Measurements from ENCODE around the gene CHD2.
A peak's percentile ranks its signal among the peaks of the same experiment; 100 is the strongest.
"Not testable (repeated sequence)": the region's sequence is repeated elsewhere in the genome, so short reads cannot be mapped to it uniquely, and the experiment has no call there.

Gene CHD2

GRCh38 chr15:92906020-92906419 is 5.9 kb downstream of the CHD2 start:
- no peak for DNase-seq (ENCODE audit: low read depth in 2 of 2)

- DNase-seq (ENCODE audit: low read depth in 2 of 2) = no peak
These were observed 6.5 kb downstream of the CHD2 start for GRCh38 chr15:92906563-92907081.

DNA sequence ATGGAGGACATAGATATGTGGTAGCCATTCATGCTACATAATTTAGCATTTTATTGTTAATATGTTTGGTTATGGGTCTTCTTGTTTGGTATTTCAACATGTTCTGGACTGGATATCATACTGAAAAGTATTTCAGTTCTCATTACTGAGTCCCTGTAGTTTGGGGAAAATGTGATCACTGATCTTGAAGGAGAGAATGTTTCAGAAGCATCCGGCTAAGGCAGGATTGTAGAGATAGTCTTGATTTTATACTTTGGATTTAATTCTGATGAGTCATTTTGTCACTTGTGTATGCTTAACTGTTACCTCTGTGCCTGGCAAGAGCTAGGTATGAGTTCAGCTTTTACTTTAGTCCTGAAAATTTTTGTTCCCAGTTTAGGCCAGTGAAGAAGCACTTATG is 7.1 kb downstream of the CHD2 start:
- DNase-seq (ENCODE audit: low read depth in 2 of 2) = no peak

- DNase-seq (ENCODE audit: low read depth in 2 of 2) = no peak
These were observed 8.0 kb downstream of the CHD2 start for GRCh38 chr15:92907896-92908712.

DNA sequence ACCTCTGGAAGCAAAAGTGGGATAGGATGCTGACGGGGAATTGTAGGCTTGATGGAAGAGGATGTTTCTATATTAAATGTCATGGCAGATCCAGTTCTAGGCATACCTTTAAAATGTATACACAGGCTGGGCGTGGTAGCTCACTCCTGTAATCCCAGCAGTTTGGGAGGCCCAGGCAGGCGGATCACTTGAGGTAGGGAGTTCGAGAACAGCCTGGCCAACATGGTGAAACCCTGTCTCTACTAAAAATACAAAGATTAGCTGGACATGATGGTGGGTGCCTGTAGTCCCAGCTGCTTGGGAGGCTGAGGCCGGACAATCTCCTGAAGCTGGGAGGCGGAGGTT is 8.6 kb downstream of the CHD2 start:
- DNase-seq (ENCODE audit: low read depth in 2 of 2) = no peak

DNA sequence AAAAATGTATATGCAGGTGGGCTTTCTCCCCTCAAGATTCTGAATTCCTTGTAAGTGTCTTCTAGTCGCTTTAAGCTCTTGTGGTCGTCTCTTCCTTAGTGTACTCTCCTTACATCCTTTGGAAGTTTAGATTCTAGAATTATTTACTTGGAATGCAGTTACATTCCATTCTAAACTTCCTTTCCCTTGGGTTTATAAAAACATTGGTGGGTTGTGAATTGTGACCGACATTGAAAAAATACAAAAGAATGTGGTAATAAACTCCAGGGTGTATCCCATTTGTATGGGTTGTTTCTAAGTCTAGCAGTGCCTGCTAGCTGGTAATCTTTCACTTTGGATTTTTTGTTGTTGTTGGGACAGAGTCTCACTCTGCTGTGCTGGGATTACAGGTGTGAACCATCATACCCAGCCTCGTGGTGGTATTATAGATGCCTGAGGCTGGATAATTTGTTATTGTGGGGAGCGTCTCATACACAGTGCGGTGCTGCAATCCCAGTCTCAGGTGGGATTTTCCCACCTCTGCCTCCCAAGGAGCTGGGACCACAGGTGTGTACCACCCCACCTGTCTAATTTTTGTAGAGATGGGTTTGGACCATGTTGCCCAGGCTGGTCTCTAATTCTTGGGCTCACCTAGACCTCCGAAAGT is 9.1 kb downstream of the CHD2 start:
- DNase-seq (ENCODE audit: low read depth in 2 of 2) = no peak

DNA sequence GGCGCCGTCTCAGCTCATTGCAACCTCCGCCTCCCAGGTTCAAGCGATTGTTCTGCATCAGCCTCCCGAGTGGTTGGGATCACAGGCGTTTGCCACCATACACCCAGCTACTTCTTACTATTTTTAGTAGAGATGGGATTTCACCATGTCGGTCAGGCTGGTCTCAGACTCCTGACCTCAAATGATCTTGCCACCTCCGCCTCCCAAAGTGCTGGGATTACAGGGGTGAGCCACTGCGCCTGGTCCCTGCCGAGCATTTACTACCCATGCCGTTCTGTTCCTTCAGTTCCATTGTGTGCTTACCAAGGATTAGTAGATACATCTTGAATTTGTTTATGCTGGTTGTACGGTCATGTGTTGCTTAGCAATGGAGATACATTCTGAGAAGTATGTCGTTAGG is 10.3 kb downstream of the CHD2 start:
- DNase-seq (ENCODE audit: low read depth in 2 of 2) = no peak

DNA sequence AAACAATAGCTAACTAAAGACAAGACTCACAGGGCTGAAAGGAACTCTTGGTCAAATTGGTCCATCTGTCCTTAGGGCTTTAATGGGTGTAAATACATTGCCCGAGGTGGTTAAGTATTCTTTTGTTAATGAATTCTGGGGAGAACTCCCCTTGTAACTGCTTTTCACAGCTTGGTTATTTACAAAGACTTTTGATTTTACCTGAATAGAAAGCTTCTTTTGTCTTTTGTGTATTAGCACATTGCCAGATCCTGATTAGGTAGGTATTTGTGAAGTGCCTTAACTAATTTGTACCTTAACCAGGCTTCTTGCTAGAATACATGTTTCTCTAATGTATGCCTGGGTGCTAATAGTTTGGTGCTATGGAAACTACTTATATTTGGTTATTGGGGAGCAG is 14.0 kb downstream of the CHD2 start:
- no peak for DNase-seq (ENCODE audit: low read depth in 2 of 2)

DNA sequence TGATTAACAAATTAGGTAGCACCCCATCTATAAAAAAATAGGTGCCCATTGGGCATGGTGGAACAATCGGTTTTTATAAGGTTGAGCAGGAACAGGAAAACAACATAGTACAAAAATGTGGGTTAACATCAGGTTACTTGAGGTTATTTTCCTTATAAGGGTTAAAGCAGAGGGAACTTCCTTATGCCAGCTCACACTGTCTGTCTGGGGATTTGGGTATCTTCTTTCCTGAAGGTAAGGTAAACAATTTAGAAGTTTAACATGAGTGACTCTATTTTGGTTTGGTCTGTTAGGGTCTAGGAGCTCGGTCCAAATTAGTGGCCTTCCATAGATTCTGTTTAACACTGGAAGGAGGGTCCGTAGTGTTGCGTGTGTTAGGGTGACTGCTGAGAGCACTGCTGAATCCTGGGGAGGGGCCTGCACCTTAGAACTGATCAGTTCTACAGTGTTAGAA is 14.7 kb downstream of the CHD2 start:
- no peak for DNase-seq (ENCODE audit: low read depth in 2 of 2)

DNA sequence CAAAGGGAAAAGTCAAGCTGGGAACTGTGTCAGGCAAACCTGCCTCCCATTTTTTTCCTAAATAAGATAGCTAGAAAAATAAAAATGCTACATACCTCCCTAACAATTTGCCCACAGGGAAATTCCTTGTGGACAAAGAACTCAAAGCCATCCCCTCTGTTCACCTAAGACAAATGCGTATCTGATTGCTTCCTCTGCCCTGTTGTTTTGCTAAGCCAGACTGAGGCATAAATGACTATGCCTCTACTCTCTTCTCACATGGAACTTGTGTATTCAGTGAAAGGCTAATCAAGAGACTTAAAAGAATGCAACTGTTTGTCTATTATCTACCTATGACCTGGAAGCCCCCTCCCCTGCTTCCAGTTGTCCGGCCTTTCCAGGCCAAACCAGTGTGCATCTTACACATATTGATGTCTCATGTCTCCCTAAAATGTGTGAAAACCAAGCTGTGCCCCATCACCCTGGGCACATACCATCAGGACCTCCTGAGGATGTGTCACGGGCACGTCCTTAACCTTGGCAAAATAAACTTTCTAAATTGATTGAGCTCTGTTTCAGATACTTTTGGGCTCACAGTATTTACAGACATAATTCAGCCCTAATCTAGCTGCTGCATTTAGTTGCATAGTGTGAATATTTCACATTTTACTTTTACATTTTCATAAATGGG is 15.8 kb downstream of the CHD2 start:
- DNase-seq (ENCODE audit: low read depth in 2 of 2) = no peak

- peak; percentile 80 to 91 for DNase-seq (ENCODE audit: low read depth in 2 of 2)
These were observed 17.7 kb downstream of the CHD2 start for GRCh38 chr15:92917598-92918407.

DNA sequence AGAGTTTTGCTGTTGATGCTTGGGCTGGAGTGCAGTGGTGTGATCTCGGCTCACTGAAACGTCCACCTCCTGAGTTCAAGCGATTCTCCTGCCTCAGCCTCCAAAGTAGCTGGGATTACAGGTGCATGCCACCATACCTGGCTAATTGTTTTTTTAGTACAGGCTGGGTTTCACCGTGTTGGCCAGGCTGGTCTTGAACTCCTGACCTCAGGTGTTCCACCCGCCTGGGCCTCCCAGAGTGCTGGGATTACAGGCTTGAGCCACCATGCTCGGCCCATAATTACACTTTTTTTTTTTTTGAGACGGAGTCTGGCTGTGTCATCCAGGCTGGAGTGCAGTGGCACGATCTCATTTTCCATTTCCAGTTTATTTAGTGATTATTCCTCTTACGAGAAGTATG is 18.8 kb downstream of the CHD2 start:
- not testable (repeated sequence) for DNase-seq (ENCODE audit: low read depth in 2 of 2)

GRCh38 chr15:92920595-92921161 is 20.6 kb downstream of the CHD2 start:
- DNase-seq (ENCODE audit: low read depth in 2 of 2) = no peak

GRCh38 chr15:92921215-92922131 is 21.3 kb downstream of the CHD2 start:
- no peak for DNase-seq (ENCODE audit: low read depth in 2 of 2)

DNA sequence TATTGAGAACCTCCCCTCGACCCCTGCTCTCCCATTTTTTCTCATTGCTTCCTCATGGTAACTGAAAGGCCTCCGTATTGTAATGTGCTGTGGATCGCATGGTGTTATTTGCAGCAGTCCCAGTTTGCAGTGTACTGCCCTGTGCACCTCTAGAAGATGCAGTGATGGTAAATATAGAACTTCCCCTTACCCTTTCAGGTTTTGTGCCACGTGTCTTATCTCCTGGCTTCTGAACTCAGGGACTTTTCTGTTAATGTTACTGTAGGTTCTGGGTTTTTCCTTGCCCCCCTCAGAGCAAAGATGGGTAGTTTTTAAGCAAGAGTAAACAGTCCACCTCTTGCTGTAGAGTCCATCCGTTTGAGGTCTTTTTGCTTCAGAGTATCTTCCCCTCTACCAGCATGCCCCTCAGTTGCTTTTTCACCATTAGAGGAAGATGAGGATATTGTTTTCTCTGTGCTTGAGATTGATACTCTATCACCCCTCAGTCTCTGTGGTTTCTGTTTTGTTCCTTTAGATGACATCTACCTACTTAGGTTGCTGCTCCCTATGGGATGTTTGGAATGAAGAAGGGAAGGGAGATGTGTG is 22.4 kb downstream of the CHD2 start:
- no peak for DNase-seq (ENCODE audit: low read depth in 2 of 2)

- no peak for DNase-seq (ENCODE audit: low read depth in 2 of 2)
These were observed 24.1 kb downstream of the CHD2 start for GRCh38 chr15:92924216-92924615.

- DNase-seq (ENCODE audit: low read depth in 2 of 2) = no peak
These were observed 25.3 kb downstream of the CHD2 start for GRCh38 chr15:92925454-92925853.

DNA sequence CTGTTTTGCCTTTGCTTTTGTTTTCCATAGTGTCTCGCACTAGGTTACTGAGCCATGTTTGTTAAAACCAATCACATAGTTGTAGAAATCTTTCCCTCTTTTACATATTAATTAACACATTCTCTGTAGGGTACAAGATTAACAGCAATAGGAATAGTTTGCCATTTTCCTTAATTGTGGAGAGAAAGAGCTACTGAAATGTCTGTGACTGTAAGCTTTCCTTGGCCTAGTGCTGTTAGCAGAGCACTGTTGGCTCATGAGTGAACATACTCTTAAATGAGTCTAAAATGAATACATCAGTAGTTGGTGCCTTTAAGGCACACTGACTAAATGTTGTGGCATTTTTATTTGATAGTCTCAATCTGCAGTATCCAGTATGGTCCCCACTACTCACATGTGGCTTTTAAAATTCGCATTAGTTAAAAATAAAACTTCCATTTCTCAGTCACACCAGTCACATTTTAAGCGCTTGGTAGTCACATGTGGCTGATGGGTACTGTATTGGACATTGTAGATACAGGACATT is 28.2 kb downstream of the CHD2 start:
- DNase-seq (ENCODE audit: low read depth in 2 of 2) = no peak

GRCh38 chr15:92929002-92929401 is 28.9 kb downstream of the CHD2 start:
- no peak for DNase-seq (ENCODE audit: low read depth in 2 of 2)
